Measurements from ENCODE around the gene MFAP4.

The MFAP4 gene

DNA sequence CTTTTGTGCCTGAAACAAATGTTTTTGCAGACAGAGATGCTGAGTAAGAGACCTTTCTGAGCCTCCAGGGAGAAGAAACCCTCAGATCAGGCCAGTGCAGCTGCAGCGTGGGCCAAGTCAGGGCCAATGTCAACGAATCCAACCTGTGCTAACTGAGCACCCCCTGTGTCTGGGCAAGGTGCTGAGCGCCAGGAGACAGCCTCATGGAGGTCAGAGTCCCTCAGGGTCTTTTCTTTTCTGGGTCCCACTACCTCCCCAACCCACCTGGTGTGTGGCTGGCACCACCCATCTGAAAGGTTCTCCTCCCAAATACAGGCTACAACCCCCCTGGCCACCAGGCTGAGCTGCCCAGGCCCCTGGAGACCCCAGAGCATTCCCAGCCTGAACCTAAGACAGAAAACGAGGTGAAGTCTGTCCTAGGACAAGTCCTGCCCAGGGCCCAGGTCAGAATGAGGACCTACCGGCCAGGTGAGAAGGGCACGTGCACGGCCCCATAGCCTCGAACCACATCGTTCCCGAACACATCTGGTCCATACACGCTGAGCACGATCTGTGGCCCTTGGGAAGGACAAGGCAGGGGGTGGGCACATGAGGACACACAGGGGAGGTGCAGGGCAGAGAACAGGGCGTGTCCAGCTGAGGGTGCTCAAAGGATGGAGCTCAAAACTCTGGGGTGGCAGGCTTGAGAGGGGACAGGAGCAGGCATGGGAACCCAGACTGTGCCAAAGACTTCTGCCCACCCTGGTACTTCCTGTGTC, 39.5 kb downstream of the MFAP4 start:
- Histone ChIP-seq H3K27ac (replicated peaks) (no peak overlapping the region), H3K4me3 (replicated peaks; ENCODE audit: insufficient read depth, low read length) (no peak overlapping the region), H3K27me3 (ENCODE audit: insufficient read depth, poor library complexity, severe bottlenecking) (no peaks in the 10 kb centered on the region)
- no peak for DNase-seq (ENCODE audit: low read depth in 1 of 2, low spot score in 1 of 2)
- TF ChIP-seq POLR2AphosphoS5 (IDR thresholded peaks at IDR 0.05; ENCODE audit: low read depth) = no peak
- TF ChIP-seq SPI1 (IDR thresholded peaks at IDR 0.05; ENCODE audit: borderline replicate concordance, low read depth) = no peak
- TF ChIP-seq, protein P1, sequence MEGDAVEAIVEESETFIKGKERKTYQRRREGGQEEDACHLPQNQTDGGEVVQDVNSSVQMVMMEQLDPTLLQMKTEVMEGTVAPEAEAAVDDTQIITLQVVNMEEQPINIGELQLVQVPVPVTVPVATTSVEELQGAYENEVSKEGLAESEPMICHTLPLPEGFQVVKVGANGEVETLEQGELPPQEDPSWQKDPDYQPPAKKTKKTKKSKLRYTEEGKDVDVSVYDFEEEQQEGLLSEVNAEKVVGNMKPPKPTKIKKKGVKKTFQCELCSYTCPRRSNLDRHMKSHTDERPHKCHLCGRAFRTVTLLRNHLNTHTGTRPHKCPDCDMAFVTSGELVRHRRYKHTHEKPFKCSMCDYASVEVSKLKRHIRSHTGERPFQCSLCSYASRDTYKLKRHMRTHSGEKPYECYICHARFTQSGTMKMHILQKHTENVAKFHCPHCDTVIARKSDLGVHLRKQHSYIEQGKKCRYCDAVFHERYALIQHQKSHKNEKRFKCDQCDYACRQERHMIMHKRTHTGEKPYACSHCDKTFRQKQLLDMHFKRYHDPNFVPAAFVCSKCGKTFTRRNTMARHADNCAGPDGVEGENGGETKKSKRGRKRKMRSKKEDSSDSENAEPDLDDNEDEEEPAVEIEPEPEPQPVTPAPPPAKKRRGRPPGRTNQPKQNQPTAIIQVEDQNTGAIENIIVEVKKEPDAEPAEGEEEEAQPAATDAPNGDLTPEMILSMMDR (IDR thresholded peaks at IDR 0.05; ENCODE audit: insufficient read depth, low read length) = no peak
- no peak for TF ChIP-seq GABPA (IDR thresholded peaks at IDR 0.05; ENCODE audit: low read depth)
- TF ChIP-seq, protein P2, sequence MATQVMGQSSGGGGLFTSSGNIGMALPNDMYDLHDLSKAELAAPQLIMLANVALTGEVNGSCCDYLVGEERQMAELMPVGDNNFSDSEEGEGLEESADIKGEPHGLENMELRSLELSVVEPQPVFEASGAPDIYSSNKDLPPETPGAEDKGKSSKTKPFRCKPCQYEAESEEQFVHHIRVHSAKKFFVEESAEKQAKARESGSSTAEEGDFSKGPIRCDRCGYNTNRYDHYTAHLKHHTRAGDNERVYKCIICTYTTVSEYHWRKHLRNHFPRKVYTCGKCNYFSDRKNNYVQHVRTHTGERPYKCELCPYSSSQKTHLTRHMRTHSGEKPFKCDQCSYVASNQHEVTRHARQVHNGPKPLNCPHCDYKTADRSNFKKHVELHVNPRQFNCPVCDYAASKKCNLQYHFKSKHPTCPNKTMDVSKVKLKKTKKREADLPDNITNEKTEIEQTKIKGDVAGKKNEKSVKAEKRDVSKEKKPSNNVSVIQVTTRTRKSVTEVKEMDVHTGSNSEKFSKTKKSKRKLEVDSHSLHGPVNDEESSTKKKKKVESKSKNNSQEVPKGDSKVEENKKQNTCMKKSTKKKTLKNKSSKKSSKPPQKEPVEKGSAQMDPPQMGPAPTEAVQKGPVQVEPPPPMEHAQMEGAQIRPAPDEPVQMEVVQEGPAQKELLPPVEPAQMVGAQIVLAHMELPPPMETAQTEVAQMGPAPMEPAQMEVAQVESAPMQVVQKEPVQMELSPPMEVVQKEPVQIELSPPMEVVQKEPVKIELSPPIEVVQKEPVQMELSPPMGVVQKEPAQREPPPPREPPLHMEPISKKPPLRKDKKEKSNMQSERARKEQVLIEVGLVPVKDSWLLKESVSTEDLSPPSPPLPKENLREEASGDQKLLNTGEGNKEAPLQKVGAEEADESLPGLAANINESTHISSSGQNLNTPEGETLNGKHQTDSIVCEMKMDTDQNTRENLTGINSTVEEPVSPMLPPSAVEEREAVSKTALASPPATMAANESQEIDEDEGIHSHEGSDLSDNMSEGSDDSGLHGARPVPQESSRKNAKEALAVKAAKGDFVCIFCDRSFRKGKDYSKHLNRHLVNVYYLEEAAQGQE (IDR thresholded peaks at IDR 0.05; ENCODE audit: insufficient replicate concordance, low read depth) = no peak

DNA sequence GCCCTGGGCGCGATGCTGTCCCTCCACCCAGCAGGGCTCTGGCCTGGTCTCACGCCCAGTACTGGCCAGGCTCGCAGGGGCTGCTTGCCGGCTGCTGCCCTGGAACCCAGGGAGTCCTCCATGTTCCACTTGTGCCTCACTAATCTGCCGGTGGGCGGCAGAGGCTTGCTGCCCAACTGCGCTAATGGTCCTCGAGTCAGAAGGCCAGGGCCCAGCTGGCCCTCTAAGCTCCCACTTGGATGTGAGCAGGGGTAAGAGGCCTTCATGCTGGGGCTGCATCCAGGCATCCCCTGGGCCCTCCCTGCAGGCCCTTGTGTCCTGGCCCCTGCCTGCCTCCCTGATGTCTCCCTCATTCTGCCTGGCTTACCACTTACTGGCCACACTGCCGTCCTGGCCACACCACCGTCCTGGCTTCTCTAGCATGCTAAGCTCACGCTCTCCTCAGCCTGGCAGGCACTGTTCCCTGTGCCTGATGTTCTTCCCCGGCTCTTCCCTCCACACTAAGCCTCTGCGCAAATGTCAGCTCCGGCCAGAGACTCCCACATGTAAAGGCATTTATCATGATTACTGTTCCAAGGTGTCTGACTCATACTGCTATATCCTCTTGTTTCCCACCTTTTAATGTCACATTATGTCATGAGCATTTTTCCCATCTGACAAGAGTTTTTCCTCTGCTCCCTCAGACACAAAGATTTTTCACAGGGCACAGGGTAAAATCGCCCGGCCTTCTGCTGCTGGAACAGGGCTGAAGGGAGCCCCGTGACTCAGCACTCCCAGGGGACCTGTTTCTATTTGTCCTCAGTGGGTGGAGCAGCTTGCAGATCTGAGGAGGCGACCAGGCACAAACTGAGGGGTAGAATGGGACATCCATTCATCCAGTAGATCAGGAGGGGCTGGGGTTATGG, 40.4 kb downstream of the MFAP4 start:
- Histone ChIP-seq H3K4me3 (replicated peaks; ENCODE audit: insufficient read depth, low read length) (no peak overlapping the region), H3K27me3 (ENCODE audit: insufficient read depth, poor library complexity, severe bottlenecking) (no peaks in the 10 kb centered on the region), H3K27ac (replicated peaks) (no peak overlapping the region)
- TF ChIP-seq, protein P1 (IDR thresholded peaks at IDR 0.05; ENCODE audit: insufficient read depth, low read length) = no peak
- TF ChIP-seq GABPA (IDR thresholded peaks at IDR 0.05; ENCODE audit: low read depth) (no peak), POLR2AphosphoS5 (IDR thresholded peaks at IDR 0.05; ENCODE audit: low read depth) (no peak), SPI1 (IDR thresholded peaks at IDR 0.05; ENCODE audit: borderline replicate concordance, low read depth) (no peak)
- TF ChIP-seq, protein P2 (IDR thresholded peaks at IDR 0.05; ENCODE audit: insufficient replicate concordance, low read depth) = no peak
- DNase-seq (ENCODE audit: low read depth in 1 of 2, low spot score in 1 of 2) = peak in 1 of 2 experiments; percentile 5

DNA sequence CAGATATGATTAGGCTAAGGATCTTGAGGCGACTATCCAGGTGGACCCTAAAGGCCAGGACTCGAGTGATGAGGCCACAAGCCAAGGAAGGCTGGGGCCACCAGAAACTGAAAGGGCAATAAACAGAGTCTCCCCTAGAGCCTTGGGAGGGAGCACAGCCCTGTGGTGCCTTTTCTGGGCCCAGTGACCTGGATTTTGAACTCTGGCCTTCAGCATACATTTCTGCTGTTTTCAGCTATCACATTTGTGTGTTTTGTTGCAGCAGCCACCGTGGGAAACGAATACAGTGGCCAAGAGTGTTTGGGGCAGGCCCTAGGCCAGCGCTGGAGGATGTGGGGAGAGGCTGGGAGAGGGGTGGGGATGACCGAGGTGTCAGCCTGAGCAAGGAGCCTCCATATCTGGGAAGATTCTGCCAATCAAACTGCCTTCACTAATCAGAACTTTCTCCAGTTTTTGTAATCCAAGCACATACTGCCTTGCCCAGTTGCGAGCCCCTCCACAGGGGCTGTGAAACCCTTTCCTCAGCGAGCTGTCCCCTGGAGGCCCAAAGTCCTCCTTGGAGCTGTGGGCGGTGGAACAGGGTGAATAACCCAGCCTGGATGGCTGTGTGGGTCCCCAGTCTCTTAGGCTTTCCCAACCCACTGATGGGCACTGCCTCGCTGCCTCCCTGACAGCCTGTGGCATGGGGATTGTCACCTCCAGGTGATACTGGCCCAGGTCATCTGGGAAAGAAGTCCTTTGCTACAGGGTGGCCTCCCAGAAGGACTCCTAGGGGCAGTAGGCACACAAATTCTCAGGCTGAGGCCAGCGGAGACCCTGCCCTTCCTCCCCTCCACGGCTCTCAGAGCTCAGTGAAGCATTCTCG, 41.3 kb downstream of the MFAP4 start:
- DNase-seq (ENCODE audit: low read depth in 1 of 2, low spot score in 1 of 2) = no peak
- TF ChIP-seq, protein P2 (IDR thresholded peaks at IDR 0.05; ENCODE audit: insufficient replicate concordance, low read depth) = no peak
- TF ChIP-seq SPI1 (IDR thresholded peaks at IDR 0.05; ENCODE audit: borderline replicate concordance, low read depth) = no peak
- no peak for TF ChIP-seq GABPA (IDR thresholded peaks at IDR 0.05; ENCODE audit: low read depth)
- TF ChIP-seq POLR2AphosphoS5 (IDR thresholded peaks at IDR 0.05; ENCODE audit: low read depth) = no peak
- TF ChIP-seq, protein P1 (IDR thresholded peaks at IDR 0.05; ENCODE audit: insufficient read depth, low read length) = no peak
- no peak overlapping the region for H3K4me3 ChIP-seq (replicated peaks; ENCODE audit: insufficient read depth, low read length)
- H3K27ac ChIP-seq (replicated peaks) = no peak overlapping the region
- H3K27me3 ChIP-seq (ENCODE audit: insufficient read depth, poor library complexity, severe bottlenecking) = no peaks in the 10 kb centered on the region
